Tibial artery (tissue), 4 donors: ENCODE measurements around the gene PRKD1.

Experiments used
- DNase-seq, 2 donors: peaks; one replicate each; pipeline ENCODE4 v3.0.0-alpha.2; 2019
- H3K27ac ChIP-seq, 2 donors: fragments of 200-600 bp; sonication (generic) in 1 of 2; 1 replicate in 1 of 2; 2 replicates in 1 of 2; pipeline ENCODE4 v1.5.1; 2018 to 2019; ENCODE audit warnings: mild to moderate bottlenecking in 1 of 2
- H3K27me3 ChIP-seq, 2 donors: fragments of 200-600 bp; sonication (generic) in 1 of 2; one replicate each; pipeline versions ENCODE4 v1.5.1 to v1.6.0; 2016 to 2019
- H3K36me3 ChIP-seq, 3 donors: fragments of 200-600 bp; sonication (generic) in 2 of 3; one replicate each; pipeline ENCODE4 v1.5.1; 2016 to 2019; ENCODE audit warnings: mild to moderate bottlenecking in 2 of 3
- H3K4me1 ChIP-seq, 4 donors: fragments of 200-600 bp; sonication (generic) in 2 of 4; 1 replicate in 3 of 4; 2 replicates in 1 of 4; pipeline ENCODE4 v1.5.1; 2016 to 2019
- H3K4me3 ChIP-seq, 2 donors: fragments of 200-600 bp; sonication (generic) in 1 of 2; 1 replicate in 1 of 2; 2 replicates in 1 of 2; pipeline ENCODE4 v1.5.1; 2018 to 2019; ENCODE audit warnings: mild to moderate bottlenecking in 2 of 2
- H3K9me3 ChIP-seq, 3 donors: fragments of 200-600 bp; sonication (generic) in 1 of 3; one replicate each; pipeline ENCODE4 v1.5.1; 2016 to 2019
- intact Hi-C: fragments of 100-400 bp; cut with DNase I; formaldehyde crosslinking; loops from one replicate; pipeline ENCODE4 v1.15.0; 2023; ENCODE audit warnings: low total_unique reads
- TF ChIP-seq, protein P1 (sequence below), 2 experiments: fragments of 200-600 bp in 1 of 2; fragments of 450-650 bp in 1 of 2; IDR thresholded peaks; one replicate each; pipeline ENCODE4 v1.5.1; 2017 to 2019; ENCODE audit warnings: antibody characterized with exemption in 2 of 2, mild to moderate bottlenecking in 1 of 2, moderate library complexity in 1 of 2

The PRKD1 gene

DNA sequence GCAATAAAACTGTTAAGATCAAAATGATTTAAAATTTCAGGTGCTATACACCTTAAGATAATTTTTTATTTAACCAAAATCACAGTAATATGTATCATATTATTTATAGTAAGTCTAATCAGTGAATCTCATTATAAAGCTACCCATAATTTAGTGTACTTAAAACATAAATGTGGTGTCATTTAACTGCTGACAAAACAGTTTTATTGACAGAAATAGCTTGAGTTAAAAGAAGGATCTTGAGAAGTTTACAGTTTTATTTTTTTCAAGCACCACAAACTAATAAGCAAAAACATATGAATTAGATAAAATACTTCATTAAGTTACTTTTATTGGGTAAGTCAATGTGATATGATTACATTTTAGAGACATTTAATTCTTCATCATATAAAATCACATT, 400.4 kb downstream of the PRKD1 start:
- Histone ChIP-seq H3K27ac (no peak overlapping the region), H3K4me1 (no peaks in the 10 kb centered on the region), H3K9me3 (no peaks in the 10 kb centered on the region), H3K4me3 (no peak overlapping the region), H3K27me3 (no peaks in the 10 kb centered on the region), H3K36me3 (no peaks in the 10 kb centered on the region)
- intact Hi-C loops = no loop called here
- DNase-seq = no peak
- TF ChIP-seq, protein P1, sequence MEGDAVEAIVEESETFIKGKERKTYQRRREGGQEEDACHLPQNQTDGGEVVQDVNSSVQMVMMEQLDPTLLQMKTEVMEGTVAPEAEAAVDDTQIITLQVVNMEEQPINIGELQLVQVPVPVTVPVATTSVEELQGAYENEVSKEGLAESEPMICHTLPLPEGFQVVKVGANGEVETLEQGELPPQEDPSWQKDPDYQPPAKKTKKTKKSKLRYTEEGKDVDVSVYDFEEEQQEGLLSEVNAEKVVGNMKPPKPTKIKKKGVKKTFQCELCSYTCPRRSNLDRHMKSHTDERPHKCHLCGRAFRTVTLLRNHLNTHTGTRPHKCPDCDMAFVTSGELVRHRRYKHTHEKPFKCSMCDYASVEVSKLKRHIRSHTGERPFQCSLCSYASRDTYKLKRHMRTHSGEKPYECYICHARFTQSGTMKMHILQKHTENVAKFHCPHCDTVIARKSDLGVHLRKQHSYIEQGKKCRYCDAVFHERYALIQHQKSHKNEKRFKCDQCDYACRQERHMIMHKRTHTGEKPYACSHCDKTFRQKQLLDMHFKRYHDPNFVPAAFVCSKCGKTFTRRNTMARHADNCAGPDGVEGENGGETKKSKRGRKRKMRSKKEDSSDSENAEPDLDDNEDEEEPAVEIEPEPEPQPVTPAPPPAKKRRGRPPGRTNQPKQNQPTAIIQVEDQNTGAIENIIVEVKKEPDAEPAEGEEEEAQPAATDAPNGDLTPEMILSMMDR (IDR thresholded peaks at IDR 0.05) = no peak
